HG03460 (cell line): ENCODE data around the gene SOWAHA.
"Not testable (repeated sequence)": the region's sequence is repeated elsewhere in the genome, so short reads cannot be mapped to it uniquely, and the experiment has no call there.

ENCODE experiments used
- ATAC-seq: cut with Tn5 transposase; IDR thresholded peaks from one replicate; pipeline ENCODE4 v1.9.1; 2021; ENCODE audit not compliant: unreplicated experiment

SOWAHA gene

DNA sequence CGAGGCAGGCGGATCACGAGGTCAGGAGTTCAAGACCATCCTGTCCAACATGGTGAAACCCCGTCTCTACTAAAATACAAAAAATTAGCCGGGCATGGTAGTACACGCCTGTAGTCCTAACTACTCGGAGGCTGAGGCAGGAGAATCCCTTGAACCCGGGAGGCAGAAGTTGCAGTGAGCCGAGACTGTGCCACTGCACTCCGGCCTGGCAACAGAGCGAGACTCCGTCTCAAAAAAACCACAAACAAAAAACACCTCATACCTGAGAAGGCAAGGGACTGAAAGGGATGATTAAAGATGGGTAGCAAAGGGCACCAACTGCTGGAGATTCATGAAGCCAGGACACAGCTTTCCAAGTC lies 6.3 kb upstream of the SOWAHA start:
- not testable (repeated sequence) for ATAC-seq

DNA sequence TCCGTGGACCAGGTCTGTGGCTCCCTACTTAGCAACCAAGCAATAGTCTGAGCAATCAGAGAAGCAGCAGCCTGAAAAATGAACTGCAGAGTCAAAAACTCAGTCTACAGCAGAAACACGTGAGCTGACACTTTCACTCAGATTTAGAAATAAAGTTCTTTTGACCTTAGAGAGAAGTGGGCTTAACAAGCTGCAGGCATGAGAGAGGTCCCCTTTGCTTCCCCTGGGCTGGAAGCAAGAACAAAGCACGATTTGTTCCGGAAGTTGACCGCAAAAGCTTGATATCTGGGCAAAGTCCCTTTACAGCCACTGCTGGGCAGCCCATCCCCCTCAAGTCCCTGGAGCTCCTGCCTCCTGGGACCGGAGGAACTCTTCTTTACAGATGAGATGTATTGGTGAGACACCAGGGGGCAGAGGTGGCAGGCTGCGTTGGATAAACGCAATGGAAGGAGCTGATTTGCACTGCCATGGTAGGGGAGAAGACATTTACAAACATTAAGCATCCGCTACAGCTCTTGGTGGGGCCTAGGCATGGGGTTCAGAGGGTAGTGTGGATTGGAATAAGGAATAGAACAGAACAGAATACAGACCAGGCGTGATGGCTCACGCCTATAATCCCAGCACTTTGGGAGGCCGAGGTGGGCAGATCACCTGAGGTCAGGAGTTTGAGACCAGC lies 5.8 kb upstream of the SOWAHA start:
- no peak for ATAC-seq

- ATAC-seq = no peak
These were observed 4.7 kb upstream of the SOWAHA start for GRCh38 chr5:132808448-132808847.

DNA sequence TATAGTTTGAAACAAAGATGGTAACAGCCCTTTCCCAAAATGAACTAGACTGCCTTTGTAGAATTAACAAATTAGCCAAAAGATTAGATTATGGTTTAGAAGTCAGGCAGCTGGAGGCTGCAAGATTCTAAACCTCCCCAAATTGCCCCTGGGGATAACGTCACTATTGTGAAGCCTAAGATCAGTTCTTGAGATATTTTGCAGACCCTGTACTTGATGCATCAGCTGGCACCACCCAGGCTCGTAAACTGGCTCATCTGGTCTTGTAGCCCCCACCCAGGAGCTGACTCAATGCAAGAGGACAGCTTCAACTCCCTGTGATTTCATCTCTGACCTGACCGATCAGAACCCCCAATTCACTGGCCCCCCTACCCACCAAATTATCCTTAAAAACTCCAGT lies 4.2 kb upstream of the SOWAHA start:
- ATAC-seq = no peak

- no peak for ATAC-seq
These were observed 2.5 kb upstream of the SOWAHA start for GRCh38 chr5:132810605-132811004.

DNA sequence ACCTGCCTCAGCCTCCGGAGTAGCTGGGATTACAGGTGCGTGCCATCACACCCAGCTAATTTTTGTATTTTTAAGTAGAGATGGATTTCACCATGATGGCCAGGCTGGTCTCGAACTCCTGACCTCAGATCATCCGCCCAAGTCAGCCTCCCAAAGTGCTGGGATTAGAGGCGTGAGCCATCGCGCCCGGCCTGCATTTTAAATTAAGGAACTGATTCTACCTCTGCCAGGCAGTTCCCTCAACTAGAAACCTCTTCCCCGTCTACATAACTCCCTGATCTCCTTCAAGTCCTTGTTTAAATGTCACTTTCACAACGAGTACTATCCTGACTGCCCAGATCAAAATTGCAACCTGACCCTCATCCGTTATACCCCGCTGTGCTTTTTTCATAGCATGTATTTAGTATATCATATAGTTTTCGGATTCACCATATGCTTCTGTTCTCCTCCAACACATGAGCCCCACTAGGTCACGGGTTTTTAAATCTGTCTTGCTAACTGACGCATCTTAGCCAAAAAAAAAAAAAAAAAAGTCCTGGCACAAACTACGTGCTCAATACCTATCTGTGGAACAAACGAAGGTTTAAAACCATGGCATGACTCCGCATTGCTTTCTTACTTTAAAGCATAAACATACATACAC lies 858 bp upstream of the SOWAHA start:
- no peak for ATAC-seq

GRCh38 chr5:132813599-132814502 lies 749 bp downstream of the SOWAHA start:
- no peak for ATAC-seq

- ATAC-seq = no peak
These were observed 1.6 kb downstream of the SOWAHA start for GRCh38 chr5:132814503-132815294.

DNA sequence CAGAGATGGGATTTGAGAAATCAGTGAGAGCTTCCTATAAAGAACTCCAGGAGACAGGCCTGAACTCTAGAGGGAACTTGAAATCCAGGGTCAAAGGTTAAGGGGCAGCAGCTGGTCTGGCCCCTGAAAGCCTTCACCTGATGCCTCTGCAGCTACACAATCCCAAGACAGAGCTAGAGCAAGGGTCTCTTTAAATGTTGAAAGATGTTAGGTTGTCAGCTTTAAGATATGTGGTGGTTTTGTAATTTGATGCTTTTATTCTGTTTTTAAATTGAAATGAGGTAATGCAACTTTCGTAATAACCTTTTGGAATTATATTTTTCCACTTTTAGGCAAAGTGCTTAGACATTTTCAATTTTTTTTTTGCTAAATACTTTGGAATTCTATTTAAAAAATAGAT lies 2.4 kb downstream of the SOWAHA start:
- no peak for ATAC-seq

DNA sequence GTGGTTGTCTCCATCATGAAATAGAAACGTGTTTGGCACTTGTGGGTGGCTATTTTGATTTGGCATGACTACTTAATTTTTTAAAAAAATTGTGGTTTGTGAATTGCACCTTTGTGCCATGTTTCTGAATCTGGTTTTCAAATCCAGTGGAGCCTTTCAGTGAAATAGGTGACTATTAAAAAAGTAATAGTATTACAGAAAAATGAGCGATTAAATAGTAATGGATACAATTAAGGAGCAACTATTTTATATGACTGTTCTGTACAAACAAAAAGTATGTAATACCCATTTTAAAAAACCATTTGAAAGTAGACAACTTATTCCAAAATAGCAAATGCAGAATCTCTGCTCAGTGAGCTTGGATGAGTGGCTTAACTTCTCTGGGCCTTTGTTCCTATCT lies 3.0 kb downstream of the SOWAHA start:
- ATAC-seq = no peak

- ATAC-seq = no peak
These were observed 3.5 kb downstream of the SOWAHA start for GRCh38 chr5:132816554-132816953.

DNA sequence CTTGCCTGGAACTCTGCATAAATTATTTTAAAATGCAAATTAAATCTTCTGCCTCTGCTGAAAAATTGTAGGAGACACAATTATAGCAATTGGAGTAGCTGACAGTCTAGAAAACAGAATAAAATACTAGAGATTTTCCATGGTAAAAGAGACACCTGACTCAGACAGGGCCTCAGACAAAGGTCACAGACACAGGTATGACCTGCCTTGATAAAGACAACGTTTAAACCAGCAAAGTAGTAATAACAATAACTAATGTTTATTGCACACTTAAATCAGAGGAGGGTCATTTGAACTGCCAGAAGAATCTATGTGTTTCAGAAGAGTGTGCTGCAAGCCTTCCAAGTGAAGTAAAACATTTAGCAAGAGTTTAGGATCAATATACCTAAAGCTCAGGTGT lies 3.9 kb downstream of the SOWAHA start:
- no peak for ATAC-seq

- no peak for ATAC-seq
These were observed 6.4 kb downstream of the SOWAHA start for GRCh38 chr5:132819468-132819867.

DNA sequence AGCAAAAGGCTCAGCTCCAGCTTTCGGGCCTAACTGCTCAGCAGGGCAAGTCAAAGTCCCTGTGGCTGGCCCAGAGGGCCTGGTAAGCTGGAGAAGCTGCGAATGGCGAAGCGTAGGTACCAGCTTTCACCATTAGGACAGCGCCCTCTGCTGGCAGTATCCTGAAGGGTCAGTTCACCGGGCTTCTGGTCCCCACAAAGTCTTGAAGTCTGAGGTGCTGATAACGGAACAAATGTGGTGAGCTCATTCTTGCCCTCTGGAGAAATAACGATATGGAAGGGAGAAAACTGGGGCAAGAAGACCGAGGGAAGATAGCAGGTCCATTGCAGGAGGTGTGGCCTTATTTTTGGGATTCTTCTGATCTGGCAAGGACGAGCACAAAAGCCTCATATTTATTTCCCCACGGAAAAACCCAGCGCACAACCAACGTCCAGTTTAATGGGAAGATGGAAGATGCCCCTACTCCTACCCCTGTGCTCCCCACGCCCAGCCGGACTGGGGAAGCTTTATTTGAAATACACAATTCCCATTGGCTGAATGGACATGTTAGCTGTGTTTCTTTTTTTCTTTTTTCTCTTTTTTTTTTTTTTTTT lies 7.2 kb downstream of the SOWAHA start:
- peak; percentile 84 for ATAC-seq

DNA sequence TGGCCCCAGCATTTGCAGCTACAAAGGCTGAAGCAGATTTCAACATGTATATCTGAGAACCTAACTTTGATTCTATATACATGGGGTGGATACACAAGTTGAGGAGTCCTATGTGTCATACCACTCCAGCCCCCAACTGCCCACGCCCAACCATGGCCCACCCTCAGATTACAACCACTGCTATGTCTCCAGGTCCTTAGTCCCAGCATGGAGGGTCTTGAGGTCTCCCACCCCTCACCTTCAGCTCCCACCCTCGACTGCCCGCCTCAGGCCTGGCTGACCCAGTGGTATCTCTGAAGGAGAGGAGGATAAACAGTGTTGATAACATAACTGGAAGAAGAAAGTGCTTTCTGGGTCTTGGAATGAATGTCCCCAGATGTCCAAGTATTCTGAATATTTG lies 8.2 kb downstream of the SOWAHA start:
- ATAC-seq = no peak

DNA sequence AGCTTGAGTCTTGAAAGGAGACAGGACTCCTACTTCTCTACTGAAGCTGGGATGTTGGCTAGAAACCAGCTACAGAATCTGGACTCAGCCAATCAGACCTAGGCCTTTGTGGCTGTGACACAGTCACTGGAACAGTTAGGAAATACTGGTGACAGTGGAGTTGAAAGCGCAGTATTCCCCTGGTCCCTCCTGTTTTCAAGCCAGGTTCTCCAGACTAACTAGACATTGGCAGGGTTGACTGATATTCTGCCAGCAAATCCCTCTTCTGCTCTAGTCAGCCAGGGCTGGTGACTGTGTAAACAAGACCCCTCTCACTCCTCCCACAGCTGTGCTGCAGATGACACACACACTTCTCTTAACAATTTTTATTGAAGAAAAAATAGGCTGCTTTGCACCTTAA lies 8.7 kb downstream of the SOWAHA start:
- no peak for ATAC-seq

GRCh38 chr5:132822650-132823480 lies 9.8 kb downstream of the SOWAHA start:
- no peak for ATAC-seq

- no peak for ATAC-seq
These were observed 10.5 kb downstream of the SOWAHA start for GRCh38 chr5:132823481-132824050.

DNA sequence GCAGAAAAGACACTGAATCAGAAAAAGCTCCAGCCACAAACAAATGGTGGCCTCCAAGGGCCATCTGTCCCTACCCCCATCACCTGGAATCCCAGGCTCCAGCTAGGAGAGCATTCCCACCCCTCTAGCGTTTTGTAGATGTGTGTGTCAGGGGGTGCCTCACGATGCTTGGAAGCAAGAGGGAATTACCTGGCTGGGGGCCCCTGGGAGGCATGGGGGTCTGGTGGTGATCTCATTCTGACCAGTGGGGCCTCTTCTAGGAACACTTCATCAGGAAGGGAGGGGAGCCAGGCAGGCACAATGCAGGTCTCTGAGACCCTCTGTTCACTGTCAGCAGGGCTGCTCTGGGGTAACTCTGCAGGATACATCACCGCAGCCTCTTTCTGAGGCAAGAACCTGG lies 11.3 kb downstream of the SOWAHA start:
- no peak for ATAC-seq
